GM12801 (cell line): ENCODE results near the gene RAD51D.

Experiments
- CTCF ChIP-seq: IDR thresholded peaks from one replicate; pipeline ENCODE4 v1.5.1; 2011; ENCODE audit warnings: control low read depth; ENCODE audit not compliant: insufficient read length; ENCODE audit errors: extremely low read depth

Gene RAD51D

GRCh38 chr17:35056013-35056412 lies 63.6 kb downstream of the RAD51D start:
- no peak for TF ChIP-seq CTCF

- TF ChIP-seq CTCF: no peak
Observed at GRCh38 chr17:35053204-35053603, 66.5 kb downstream of the RAD51D start.

GRCh38 chr17:35052780-35053179 lies 66.9 kb downstream of the RAD51D start:
- no peak for TF ChIP-seq CTCF

GRCh38 chr17:35052241-35052610 lies 67.4 kb downstream of the RAD51D start:
- no peak for TF ChIP-seq CTCF

- TF ChIP-seq CTCF: no peak
Observed at GRCh38 chr17:35051579-35052240, 68.0 kb downstream of the RAD51D start.

GRCh38 chr17:35051183-35051578 lies 68.5 kb downstream of the RAD51D start:
- no peak for TF ChIP-seq CTCF

- TF ChIP-seq CTCF: no peak
Observed at GRCh38 chr17:35050170-35050569, 69.5 kb downstream of the RAD51D start.
